HAP-1 (cell line): Measurements from ENCODE around the gene MVD.

Experiments
- DNase-seq, 2 experiments: peaks; one replicate each; pipeline ENCODE4 v3.0.0-alpha.2; 2016 to 2020; ENCODE audit warnings: low spot score in 2 of 2
- H3K27me3 ChIP-seq: fragments of 250-450 bp; sonication (Bioruptor Pico); 2 replicates; pipeline ENCODE4 v1.5.1; 2020; ENCODE audit warnings: low read depth, mild to moderate bottlenecking, moderate library complexity
- H3K36me3 ChIP-seq: fragments of 250-450 bp; sonication (Bioruptor Pico); replicated peaks from 2 replicates; pipeline ENCODE4 v1.5.1; 2020; ENCODE audit warnings: mild to moderate bottlenecking
- H3K4me1 ChIP-seq: fragments of 250-450 bp; sonication (Bioruptor Pico); 2 replicates; pipeline ENCODE4 v1.5.1; 2020; ENCODE audit warnings: mild to moderate bottlenecking
- H3K4me3 ChIP-seq: fragments of 250-450 bp; sonication (Bioruptor Pico); 2 replicates; pipeline ENCODE4 v1.5.1; 2020; ENCODE audit warnings: mild to moderate bottlenecking, moderate library complexity
- H3K9me3 ChIP-seq: fragments of 250-450 bp; sonication (Bioruptor Pico); 2 replicates; pipeline ENCODE4 v1.5.1; 2020; ENCODE audit warnings: mild to moderate bottlenecking, moderate library complexity
- in situ Hi-C: fragments of 300-500 bp; cut with MboI; formaldehyde crosslinking; loops from 3 replicates; pipeline ENCODE4 v1.14.3; 2020; ENCODE audit warnings: low sequenced_read_pairs, inconsistent platforms, mixed read lengths

MVD gene

GRCh38 chr16:88640498-88641247 is 22.2 kb downstream of the MVD start:
- no peaks in the 10 kb centered on the region for H3K4me1 ChIP-seq
- DNase-seq = no peak
- no peaks in the 10 kb centered on the region for H3K36me3 ChIP-seq
- no peaks in the 10 kb centered on the region for H3K9me3 ChIP-seq
- in situ Hi-C loops = no loop called here
- H3K4me3 ChIP-seq = no peak overlapping the region
- peaks cover 27% of the 10 kb centered on the region for H3K27me3 ChIP-seq

DNA sequence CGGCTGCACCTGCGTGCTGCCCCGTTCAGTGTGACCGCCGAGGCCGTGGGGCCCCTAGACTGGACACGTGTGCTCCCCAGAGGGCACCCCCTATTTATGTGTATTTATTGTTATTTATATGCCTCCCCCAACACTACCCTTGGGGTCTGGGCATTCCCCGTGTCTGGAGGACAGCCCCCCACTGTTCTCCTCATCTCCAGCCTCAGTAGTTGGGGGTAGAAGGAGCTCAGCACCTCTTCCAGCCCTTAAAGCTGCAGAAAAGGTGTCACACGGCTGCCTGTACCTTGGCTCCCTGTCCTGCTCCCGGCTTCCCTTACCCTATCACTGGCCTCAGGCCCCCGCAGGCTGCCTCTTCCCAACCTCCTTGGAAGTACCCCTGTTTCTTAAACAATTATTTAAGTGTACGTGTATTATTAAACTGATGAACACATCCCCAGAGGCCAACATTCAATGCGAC is 22.8 kb downstream of the MVD start:
- no peaks in the 10 kb centered on the region for H3K4me1 ChIP-seq
- in situ Hi-C loops = no loop called here
- peaks cover 27% of the 10 kb centered on the region for H3K27me3 ChIP-seq
- DNase-seq = no peak
- H3K4me3 ChIP-seq = no peak overlapping the region
- H3K36me3 ChIP-seq = no peaks in the 10 kb centered on the region
- no peaks in the 10 kb centered on the region for H3K9me3 ChIP-seq

DNA sequence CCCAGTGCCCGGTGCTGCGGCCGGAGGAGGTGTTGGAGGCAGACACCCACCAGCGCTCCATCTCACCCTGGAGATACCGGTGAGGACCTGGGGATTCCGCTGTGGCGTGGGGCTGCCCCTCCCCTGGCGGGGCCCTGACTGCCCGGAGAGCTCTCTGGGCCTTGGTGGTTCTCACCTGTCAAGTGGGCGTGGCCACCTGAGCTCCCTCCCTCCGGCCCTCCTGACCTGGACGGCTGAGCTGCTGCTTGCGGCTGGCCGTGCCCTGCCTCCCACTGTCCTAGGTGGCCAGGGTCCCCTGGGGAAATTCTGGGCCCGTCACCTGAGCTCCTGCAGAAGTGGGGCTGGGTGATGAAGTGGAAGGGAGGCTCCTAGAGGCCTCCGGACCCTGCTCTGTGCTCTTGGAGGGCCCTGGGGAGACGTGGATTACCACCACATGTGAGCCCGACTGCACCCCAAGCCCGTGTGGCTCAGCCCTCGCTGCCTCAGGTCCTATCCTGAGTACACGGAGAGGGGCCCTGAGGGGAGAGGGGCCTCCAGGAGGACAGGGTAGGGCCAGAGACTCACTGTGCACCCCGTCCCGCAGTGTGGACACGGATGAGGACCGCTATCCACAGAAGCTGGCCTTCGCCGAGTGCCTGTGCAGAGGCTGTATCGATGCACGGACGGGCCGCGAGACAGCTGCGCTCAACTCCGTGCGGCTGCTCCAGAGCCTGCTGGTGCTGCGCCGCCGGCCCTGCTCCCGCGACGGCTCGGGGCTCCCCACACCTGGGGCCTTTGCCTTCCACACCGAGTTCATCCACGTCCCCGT is 23.5 kb downstream of the MVD start:
- Histone ChIP-seq H3K36me3 (no peaks in the 10 kb centered on the region), H3K9me3 (no peaks in the 10 kb centered on the region), H3K27me3 (peaks cover 27% of the 10 kb centered on the region), H3K4me1 (no peaks in the 10 kb centered on the region), H3K4me3 (no peak overlapping the region)
- no peak for DNase-seq
- in situ Hi-C loops = no loop called here

DNA sequence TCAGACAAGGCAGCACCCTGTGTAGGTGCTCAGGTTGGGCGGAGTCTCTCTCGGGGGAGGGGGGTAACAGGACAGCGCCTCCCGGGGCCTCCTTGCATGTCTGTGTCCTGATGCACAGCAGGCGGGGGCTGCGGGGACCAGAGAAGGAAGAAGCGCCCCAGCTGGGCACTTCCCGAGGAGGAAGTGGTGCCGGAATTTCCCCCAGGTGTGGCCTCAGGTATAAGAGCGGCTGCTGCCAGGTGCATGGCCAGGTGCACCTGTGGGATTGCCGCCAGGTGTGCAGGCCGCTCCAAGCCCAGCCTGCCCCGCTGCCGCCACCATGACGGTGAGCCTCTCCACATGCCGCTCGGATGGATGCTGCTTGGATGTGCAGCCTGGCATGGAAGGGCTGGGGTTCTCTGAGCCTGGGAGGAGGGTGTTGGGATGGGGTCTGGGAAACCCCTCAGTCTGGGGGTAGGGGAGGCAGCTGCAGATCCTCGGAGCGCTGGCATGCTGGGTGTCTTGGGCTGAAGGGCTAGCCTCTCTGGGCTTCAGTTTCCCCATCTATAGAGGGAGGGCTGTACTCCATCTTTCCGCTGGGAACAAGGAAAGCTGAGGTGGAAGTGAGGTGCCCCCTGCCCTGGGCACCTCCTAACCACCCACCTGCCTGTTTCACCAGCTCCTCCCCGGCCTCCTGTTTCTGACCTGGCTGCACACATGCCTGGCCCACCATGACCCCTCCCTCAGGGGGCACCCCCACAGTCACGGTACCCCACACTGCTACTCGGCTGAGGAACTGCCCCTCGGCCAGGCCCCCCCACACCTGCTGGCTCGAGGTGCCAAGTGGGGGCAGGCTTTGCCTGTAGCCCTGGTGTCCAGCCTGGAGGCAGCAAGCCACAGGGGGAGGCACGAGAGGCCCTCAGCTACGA is 24.3 kb downstream of the MVD start, which contains the start of gene IL17C:
TSS of gene IL17C (plus strand) at position 250 of the 908 bp plus-strand sequence. CDS start at position 320, 70 bp downstream.
- in situ Hi-C loops = no loop called here
- H3K36me3 ChIP-seq = no peaks in the 10 kb centered on the region; the same call in 1 of the 2 replicates
- no peaks in the 10 kb centered on the region for H3K9me3 ChIP-seq
- H3K27me3 ChIP-seq = peaks cover 27% of the 10 kb centered on the region
- no peak within 1 kb of the TSS for H3K4me3 ChIP-seq
- DNase-seq = no peak
- H3K4me1 ChIP-seq = no peaks in the 10 kb centered on the region

DNA sequence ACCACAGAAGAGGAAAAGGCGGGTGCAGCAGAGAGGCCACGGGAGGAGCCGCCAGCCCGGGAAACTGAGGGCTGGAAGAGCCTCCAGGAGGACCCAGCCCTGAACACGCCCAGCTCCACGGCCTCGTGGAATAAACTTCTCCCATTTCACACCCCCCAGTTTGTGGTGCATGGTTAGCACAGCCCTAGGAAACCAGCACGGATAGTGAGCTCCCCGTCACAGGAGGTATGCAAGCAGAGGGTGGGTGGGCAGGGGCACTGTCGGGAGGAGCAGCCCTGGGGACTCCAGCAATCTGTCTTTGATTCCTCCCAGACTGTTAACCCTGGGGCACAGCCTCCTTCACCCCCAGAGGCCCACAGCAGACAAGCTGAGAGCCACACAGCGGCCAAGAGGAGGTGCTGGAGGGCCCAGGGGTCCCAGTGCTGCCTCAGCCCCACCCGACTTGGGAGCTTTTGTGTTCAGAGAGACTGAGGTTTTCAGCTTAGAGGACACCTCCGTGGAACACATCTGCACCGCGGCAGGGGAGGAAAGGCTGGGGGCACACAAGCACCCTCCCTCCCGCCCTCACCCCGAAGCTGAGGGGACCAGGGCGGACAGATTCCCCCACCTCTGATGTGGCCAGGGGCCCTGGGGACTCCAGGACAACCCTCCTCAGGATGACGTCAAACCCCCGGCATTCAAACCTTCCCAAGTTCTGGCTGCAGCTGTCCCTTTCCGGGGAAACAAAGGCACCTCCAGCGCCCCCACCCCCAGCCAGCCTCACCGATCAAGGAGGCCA is 26.2 kb downstream of the MVD start:
- peaks cover 27% of the 10 kb centered on the region for H3K27me3 ChIP-seq
- in situ Hi-C loops = no loop called here
- no peak for DNase-seq
- peaks cover 5% of the 10 kb centered on the region for H3K36me3 ChIP-seq
- H3K9me3 ChIP-seq = no peaks in the 10 kb centered on the region
- no peak overlapping the region for H3K4me3 ChIP-seq
- H3K4me1 ChIP-seq = no peaks in the 10 kb centered on the region

- in situ Hi-C loops = no loop called here
- no peaks in the 10 kb centered on the region for H3K4me1 ChIP-seq
- H3K27me3 ChIP-seq = peaks cover 26% of the 10 kb centered on the region
- no peaks in the 10 kb centered on the region for H3K9me3 ChIP-seq
- no peak overlapping the region for H3K4me3 ChIP-seq
- DNase-seq = no peak
- peaks cover 10% of the 10 kb centered on the region for H3K36me3 ChIP-seq
Observed at GRCh38 chr16:88635671-88636319, 27.1 kb downstream of the MVD start.

DNA sequence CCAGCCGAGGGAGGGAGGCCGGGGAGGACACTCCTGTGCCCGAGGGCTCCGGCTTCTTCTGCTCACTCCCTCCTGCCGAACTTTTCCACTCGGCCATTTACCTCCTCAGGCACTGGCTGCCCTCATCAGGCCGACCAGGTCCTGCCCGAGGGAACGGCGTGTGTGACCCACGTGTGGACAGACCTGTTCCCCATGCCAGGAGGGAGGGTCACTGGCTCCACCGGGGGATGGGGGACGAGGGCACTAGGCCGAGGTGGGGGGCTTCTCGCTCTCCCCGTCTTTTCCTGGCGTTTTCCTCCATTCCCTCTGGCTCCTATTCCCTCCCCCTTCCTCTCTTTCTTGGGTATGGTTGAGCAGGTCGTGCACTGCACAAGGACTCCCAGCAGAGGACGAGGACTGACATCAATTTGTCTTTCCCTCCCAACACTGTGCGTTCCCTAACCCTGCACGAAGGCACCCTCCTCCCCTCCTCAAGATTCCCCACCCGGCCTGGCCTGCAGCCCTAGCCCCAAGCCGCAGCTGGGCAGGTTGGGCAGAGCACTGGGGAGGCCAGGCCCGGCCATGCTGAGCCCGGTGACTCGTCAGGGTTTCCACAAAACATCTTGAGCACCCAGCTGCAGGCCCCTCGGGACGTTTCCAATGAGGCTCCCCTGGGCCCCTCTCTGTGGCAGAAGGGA is 27.8 kb downstream of the MVD start:
- in situ Hi-C loops = no loop called here
- Histone ChIP-seq H3K9me3 (no peaks in the 10 kb centered on the region), H3K4me3 (no peak overlapping the region), H3K4me1 (no peaks in the 10 kb centered on the region), H3K27me3 (peaks cover 19% of the 10 kb centered on the region), H3K36me3 (peaks cover 13% of the 10 kb centered on the region)
- no peak for DNase-seq

GRCh38 chr16:88634141-88634993 is 28.5 kb downstream of the MVD start:
- DNase-seq = no peak

GRCh38 chr16:88633684-88634140 is 29.2 kb downstream of the MVD start:
- no peaks in the 10 kb centered on the region for H3K9me3 ChIP-seq
- H3K4me3 ChIP-seq = no peak overlapping the region
- DNase-seq = no peak
- in situ Hi-C loops = no loop called here
- no peaks in the 10 kb centered on the region for H3K4me1 ChIP-seq
- H3K27me3 ChIP-seq = peaks cover 5% of the 10 kb centered on the region; the same call in 1 of the 2 replicates
- H3K36me3 ChIP-seq = peaks cover 26% of the 10 kb centered on the region

More at GRCh38 chr16:88634141-88634993, 28.5 kb downstream of the MVD start:
- in situ Hi-C loops = no loop called here
- Histone ChIP-seq H3K4me1 (no peaks in the 10 kb centered on the region), H3K36me3 (peaks cover 20% of the 10 kb centered on the region), H3K27me3 (peaks cover 11% of the 10 kb centered on the region), H3K9me3 (no peaks in the 10 kb centered on the region), H3K4me3 (no peak overlapping the region)

DNA sequence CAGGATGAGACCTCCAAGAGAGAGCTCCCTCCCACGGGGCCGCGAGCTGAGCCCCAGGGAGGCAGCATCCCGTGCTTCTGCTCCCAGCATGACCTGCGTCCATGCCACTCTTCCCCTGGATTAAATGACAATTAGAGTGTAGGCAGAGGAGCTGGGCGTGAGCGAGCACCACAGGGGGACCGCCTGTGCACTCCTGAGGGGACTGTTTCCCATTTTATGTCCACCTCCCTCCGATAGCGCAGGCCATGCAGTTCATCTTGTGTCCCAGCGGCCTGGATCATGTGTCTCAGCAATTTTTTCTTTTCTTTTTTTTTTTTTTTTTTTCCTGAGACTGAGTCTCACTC is 30.3 kb downstream of the MVD start:
- H3K27me3 ChIP-seq = no peaks in the 10 kb centered on the region
- in situ Hi-C loops = no loop called here
- no peak for DNase-seq
- peaks cover 37% of the 10 kb centered on the region for H3K36me3 ChIP-seq
- H3K4me1 ChIP-seq = no peaks in the 10 kb centered on the region
- no peak overlapping the region for H3K4me3 ChIP-seq
- no peaks in the 10 kb centered on the region for H3K9me3 ChIP-seq

GRCh38 chr16:88631920-88632586 is 30.8 kb downstream of the MVD start:
- peaks cover 41% of the 10 kb centered on the region for H3K36me3 ChIP-seq
- no peaks in the 10 kb centered on the region for H3K27me3 ChIP-seq
- no peaks in the 10 kb centered on the region for H3K9me3 ChIP-seq
- no peak for DNase-seq
- in situ Hi-C loops = no loop called here
- H3K4me3 ChIP-seq = no peak overlapping the region
- H3K4me1 ChIP-seq = no peaks in the 10 kb centered on the region
